ENCODE results near the gene PSAPL1.

Gene PSAPL1, protein sequence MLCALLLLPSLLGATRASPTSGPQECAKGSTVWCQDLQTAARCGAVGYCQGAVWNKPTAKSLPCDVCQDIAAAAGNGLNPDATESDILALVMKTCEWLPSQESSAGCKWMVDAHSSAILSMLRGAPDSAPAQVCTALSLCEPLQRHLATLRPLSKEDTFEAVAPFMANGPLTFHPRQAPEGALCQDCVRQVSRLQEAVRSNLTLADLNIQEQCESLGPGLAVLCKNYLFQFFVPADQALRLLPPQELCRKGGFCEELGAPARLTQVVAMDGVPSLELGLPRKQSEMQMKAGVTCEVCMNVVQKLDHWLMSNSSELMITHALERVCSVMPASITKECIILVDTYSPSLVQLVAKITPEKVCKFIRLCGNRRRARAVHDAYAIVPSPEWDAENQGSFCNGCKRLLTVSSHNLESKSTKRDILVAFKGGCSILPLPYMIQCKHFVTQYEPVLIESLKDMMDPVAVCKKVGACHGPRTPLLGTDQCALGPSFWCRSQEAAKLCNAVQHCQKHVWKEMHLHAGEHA

DNA sequence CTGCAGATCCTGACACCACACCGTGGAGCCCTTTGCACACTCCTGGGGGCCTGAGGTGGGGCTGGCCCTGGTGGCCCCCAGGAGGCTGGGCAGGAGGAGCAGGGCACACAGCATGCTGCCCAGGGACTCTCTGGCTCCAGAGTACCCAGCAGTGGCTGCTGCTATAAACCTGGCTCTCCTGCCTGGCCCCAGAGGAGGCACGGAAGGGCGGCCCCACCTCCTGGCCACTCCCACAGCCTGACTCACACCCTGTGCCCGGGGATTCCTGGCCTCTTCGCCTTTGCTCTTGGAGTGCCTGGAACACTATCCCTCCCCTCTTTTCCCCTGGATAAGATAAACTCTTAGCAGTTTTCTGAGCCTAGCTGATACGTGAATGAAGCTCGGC lies at the start of gene PSAPL1:
TSS of gene PSAPL1 (minus strand) at position 165 of the 385 bp plus-strand sequence. CDS start at position 114, 51 bp downstream.
- no peak for DNase-seq

DNA sequence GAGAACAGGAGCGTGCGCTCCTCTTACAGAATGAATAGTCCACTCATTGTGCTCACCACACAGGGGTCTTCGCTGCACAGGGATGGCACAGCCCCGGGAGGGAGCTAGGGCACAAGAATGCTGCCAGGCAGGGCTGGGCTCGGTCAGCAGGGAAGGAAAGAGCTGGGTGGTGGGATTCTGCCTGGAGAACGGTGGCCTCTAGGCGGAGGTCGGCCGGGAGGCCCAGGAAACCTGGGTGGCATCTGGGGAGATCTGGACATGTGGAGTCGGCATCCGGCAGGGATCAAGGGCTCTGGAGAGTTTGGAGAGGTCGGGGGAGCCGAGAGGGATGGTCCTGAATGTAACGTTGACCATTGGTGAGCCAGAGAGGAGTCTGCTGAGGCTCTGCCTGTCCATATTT lies 46.5 kb upstream of the PSAPL1 start:
- DNase-seq = no peak

DNA sequence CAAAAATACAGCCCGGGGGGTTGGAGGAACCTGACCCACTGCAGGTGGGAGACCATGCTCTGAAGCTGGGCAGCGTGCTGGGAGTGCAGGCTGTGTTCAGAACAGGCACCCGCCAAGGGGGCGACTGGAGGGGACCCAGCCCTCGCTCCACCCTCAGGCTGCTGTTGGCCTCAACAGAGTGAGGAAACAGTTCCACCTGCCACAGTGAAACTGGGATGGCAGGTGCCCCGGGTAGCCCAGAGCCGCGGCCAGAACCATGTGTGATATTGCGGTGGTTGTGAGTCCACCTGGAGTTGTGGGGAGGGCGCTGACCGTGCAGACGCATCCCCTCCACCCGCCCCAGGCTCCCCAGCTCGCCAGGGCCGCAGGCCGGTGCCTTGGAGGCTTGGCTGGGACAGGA lies 45.7 kb upstream of the PSAPL1 start:
- DNase-seq = no peak

DNA sequence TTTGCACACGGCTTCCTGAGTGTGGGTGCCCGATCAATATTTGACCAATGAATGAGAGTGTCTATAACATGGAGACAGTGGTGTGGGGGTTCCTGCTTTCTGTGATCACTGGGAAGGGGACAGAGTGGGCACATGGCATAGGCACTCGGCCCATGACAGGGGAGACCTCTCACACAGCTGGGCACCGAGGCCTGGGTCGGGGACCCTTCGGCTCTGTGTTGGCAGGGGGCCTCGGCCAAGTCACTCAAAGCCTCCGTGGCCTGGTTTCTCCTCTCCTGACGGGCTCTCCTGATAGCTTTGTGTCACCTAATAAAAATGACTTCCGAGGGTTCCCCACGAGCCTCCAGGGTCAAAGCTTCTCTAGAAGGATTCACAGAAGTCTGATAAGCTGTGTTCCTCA lies 43.9 kb upstream of the PSAPL1 start:
- DNase-seq = no peak

DNA sequence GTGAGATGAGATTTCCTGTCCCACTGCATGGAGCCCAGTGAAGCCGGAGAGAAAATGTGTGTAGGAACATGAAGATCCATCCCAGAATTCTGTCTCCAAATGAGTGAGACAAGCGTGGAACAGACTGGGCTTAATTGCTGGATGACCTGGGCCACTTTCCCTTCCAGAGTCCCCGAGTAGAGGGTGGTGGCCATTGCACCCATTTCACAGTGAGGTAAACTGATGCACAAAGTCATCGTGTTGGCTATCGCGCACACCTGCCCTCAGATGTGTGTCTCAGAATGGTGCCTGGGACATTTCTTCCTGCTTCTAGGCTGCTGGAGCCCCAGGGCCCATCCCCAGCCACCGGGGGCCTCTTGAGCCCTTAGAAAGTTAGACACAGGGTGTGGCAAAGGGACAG lies 43.0 kb upstream of the PSAPL1 start:
- DNase-seq = no peak

DNA sequence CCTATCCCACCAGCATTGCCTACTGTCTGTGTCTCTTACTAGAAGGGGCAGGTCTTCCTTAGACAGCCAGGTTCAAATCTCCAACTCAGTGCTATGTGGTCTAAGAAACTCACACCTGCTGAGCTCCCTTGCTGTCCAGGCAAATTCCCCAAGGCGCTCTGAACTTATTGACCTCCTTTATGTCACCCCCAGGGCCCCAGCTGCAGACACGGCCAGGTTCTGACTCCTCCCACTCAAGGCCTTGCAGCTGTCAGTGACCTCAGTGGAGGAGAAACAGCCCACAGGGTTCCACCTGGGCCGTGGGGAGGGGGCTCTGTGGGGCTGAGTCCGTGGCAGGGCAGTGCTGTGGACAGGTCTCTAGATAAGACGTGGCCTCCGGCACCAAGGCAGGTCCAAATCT lies 42.1 kb upstream of the PSAPL1 start:
- no peak for DNase-seq

DNA sequence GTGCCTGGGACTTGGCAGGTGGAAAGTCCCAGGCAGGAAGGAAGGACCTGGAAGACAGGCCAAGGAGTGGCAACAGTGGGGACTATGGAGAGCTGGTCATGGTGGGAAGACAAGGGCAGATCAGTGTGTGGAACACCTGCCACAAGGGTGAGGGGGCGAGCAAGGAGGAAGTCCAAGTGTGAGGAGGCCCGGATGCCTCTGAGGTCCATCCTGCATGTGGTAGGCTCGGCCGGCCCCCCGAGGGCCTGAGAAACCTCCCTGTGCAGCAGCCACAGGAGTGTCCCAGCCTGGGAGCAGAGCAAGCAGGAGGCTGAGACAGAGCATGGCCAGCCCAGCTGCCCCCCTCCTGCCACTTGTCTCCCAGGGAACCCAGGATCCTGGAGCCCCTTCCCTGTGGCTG lies 40.5 kb upstream of the PSAPL1 start:
- DNase-seq = no peak

DNA sequence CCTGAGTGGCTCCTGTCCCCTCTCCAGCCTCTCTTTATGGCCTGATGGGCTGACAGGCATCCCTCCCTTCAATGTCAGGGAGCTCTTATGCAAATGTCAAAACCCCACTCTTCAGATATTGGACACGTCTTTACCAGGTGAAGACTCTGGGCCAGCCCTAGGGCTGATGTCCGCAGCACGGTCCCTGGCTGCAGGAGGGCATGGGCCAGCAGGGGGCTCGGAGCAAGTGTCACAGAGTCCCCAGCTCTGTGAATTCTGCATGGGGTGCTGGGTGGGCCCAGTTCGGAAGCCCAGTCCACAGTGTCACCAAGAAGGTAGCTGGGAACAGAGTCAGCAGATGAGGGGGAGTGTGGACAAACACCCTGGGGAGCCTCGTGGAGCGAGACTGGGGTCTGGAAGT lies 39.6 kb upstream of the PSAPL1 start:
- no peak for DNase-seq

DNA sequence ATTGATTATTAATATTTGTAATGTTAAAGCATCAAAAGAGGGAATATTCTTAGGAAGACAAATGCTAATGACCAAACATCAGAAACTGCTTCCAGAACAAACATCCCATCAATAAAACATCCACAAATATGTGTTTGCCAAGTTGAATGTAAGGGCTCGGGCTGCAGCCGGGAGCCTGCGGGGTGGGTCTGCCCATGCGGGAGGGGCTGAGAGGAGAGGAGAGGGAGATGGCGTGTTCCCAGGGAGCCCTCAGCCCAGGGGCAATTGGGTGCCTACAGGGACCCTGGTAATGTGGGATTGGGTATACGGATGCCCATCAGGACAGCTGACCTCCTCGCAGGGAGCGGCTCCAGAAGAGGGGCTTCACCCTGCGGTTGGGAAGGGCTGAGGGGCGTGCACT lies 38.4 kb upstream of the PSAPL1 start:
- DNase-seq = no peak

DNA sequence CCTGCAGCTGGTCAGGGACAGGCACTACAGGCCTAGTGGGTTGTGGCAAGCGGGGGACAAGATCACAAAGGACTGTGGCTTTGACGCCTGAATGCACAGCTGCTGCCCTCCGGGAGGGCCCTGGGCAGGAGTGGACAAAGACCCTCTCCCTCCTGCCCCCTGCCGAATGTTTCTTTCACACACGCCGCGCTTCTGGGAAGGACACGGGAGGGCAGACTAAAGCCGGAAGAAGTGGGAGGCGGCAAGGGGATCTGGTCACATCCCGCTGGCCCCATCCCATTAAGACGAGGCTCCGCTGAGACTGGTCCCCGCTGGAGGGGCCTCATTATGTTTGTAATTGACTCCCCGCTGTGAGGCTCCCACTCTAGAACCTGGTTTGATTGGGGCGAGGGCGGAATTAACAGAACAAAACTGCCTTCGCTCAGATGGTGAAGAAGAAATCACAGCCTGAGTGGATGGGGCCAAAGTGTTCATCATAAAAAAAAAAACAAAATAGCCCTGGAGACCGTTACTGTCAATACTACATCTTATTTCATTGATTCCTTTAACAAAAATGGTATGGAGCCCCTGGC lies 37.8 kb upstream of the PSAPL1 start:
- no peak for DNase-seq

DNA sequence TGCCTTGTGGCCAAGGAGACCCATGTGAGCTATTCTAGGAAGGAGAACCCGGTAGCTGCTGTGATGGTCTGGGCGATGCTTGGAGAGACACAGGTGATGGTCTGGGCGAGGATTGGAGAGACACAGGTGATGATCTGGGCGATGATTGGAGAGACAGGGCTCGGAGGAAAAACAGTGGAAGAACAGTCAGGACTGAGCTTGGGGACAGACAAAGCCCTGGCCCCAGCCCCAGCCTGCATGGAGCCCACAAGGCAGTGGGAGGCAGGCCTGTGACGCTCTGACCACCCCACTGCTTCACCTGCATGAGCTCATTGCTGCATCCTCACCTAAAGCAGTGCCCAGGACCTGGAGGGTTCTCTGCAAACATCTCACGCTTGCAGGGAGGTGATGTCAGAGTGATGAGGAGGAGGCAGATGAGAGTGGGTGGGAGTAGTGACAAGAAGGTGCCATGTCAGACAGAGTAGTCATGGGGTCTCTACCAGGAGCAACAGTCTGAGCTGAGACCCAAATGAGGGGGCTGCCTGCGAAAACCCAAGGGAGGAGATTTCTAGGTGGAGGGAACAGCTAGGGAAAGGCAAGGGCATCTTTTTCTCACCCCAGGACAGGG lies 35.9 kb upstream of the PSAPL1 start:
- DNase-seq = no peak

DNA sequence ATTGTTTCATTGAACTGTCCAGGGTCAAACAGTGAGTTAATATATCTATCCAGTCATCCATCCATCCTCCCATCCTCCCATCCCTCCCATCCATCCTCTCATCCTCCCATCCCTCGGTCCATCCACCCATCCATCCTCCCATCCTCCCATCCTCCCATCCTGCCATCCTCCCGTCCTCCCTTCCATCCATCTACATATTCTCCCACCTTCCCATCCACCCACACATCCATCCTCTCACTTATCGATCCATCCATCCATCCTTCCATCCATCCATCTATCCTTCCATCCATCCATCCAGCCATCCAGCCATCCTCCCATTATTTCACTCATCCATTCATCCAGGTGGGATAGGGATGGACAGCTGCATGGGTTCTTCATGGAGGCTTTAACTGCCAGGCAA lies 35.4 kb upstream of the PSAPL1 start:
- no peak for DNase-seq

DNA sequence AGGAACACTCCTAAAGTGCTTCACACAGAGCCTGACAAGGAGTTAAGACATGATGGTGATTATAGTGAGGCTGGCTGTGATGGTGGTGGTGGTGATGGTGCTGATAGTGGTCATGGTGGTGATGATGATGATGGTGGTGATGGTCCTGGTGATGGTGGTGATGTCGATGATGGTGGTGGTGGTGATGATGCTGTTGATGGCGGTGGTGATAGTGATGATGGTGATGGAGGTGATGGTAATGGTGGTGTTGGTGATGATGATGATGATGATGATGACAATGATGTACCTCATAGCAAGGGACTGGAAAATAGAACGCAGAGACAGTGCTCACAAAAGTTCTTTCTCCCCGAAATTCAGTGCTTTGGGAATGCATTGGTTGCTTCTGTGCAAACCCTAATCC lies 34.3 kb upstream of the PSAPL1 start:
- DNase-seq = no peak

DNA sequence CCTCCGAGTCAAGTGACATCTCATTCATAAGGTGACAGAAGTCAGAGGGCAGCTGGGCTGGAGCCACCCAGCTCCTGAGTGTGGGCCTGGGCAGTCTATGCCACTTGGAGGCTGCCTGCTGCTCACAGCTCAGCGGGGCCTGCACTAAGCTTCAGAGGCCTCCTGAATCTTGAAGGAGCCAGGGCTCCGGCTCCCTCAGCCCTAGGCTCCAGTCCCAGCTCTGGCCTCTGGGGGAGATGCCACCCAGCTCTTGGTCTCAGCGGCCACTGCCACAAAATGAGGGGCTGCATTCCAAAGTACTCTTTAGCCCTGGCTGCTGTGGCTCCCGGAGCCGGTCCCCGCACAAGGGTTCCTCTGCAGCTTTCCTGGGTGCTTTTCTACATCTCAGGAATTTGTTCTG lies 32.7 kb upstream of the PSAPL1 start:
- no peak for DNase-seq

DNA sequence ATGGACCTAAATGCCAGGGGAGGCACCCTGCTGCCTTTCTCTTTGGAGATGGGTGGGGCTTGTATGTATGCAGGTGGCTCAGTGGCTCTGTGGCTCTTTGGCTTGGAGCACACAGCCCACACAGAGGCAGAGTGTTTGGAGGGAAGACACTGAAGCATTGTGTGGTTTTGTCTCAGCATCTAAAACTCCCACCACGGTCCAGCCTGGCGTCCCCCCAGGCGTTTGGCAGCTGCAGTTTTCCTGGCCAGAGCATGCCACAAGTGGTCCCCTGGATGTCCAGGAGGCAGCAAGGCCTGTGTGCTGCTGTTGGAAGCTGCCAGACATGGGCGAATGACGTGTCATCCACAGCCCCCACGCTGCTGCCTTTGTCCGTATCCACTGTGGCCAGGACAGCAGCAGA lies 32.2 kb upstream of the PSAPL1 start:
- DNase-seq = no peak

DNA sequence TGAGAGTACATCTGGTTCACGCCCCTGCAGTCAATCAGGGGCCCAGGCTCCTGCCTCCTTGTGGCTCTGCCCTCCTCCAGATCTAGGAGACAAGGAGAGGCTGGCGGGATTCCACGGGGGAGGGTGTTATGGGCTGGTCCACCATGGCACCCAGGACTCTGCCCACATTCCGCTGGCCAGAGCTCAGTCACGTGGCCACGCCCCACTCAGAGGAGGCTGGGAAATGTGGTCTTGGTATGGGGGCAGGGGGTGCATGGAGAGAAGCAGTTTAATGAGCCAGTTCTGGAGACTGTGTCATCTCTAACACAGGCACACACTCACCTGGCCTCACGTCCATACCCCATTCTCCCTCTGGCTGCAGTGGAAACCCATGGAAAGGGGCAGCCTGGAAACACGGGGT lies 31.5 kb upstream of the PSAPL1 start:
- DNase-seq = no peak

DNA sequence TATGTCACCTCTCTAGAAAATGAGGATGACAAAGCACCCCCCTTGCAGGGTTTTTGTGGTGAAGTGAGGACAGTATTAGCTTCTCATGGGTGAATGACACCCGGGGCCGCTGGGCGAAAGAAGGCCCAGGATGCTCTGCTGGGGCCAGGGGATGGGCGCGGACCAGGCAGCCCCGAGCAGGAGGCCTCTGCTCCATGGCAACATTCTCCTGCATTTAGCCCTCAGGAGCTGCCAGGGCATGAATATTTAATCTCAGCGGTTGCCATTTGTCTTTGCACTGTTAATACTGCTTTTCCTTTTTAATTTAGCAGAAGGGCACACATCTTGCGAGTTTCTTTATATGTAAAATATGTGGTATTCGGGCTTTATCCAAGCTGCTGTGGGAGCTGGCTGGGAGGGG lies 30.3 kb upstream of the PSAPL1 start:
- no peak for DNase-seq

DNA sequence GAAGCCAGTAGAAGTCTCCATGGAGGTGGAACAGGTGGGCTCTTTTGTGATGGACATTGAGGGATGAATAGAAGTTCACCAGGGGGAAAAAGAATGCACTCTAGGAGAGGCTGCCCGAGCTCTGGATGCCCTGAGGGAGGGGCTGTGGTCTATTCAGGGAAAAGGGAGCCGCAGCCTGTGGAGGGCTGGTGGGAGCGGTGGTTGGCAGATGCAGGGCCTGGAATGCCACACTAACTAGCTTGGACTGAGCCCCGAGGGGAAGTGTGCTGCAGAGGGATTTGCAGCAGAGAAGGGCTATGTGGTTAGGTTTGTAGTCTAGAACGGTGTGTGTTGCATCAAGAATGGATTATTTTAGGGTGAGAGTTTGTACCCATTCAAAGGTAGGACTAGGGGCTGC lies 29.5 kb upstream of the PSAPL1 start:
- DNase-seq = no peak

DNA sequence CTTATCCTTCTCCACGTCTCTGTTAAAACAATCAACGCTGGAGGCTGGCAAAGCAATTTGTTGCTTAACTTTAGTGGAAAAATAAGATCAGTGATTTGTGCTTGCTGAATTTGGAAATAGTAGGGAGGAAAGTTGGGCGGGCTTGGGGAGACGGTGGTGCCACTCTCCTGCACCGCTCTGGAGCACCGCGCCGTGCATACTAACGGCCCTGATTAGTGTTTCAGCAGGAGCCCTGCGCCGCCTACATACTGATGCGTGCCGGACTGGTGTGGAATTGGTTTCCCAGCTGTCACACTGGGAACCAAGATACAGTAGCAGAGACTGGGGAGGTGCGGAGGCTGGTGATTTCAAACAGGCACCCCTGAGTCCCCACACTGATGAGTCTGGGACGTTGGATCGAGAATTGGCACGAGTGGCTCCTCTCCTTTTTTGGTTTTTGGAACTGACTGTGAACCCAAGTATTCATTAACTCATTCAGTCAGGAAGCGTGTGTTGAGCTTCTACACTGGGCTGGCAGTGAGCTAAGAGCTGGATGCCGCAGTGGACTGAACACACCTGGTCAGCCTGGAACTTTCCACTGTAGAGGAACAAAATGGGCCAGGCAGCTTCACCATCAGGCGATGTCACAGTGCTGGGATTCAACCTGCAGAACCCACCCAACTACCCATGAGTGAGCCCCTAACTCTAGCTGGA lies 29.0 kb upstream of the PSAPL1 start:
- no peak for DNase-seq

DNA sequence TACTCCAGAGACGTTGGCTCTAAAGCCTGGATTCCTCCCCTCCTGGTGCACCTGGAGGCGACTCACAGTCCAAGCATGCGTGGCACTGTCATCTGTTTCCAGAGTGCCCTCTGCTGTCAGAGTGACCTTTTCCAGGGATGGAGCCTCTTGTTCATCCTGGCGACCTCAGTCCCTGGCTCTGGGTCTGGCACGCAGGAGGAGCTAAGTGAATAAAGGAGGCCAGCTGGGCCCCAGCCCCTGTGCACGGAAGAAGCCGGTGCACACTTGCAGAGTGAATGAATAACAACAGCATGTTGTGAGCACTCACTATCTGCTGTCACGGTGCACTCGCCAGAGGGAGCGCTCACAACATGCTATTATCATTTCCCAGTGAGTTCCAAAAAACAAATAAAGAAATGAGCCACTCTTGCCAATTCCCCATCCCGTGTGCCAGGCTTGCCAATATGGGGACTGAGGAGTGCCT lies 27.8 kb upstream of the PSAPL1 start:
- no peak for DNase-seq

DNA sequence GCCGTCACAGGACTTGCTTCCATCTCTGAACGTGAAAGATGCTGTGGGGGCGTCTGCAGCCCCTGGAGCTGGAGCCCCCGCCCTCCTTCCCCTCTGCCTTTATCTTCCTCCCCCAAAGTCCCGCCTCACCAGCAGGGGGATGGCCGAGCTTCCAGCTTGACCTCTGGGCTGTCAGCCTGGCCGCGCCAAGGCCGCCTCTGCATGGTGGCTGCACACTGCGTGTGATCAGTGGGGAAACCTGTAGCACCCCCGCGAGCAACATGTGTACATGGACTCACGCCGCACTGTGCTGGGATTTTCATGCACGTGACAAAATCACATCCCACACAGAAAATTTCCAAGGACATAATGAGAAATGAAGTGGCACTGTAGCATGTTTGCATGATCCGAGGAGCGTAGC lies 26.5 kb upstream of the PSAPL1 start:
- DNase-seq = no peak

DNA sequence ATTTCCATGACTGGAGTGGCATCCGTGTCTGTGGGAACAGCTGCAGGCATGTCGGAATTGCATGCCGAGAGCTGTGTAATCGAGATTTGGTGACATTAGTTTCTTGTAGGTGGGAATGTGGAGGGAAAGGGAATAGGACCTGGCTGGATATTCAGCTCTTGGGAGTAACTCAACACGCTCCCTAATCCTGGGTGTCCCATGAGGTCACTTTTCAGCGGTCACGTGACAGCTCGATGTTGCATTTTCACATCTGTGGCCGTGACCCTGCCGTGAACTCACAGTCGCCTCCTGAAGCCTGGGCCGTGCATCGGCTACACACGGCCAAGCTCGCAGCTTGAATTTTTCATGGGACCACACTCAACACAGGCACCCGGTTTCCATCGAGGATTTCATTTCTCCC lies 25.8 kb upstream of the PSAPL1 start:
- DNase-seq = no peak

DNA sequence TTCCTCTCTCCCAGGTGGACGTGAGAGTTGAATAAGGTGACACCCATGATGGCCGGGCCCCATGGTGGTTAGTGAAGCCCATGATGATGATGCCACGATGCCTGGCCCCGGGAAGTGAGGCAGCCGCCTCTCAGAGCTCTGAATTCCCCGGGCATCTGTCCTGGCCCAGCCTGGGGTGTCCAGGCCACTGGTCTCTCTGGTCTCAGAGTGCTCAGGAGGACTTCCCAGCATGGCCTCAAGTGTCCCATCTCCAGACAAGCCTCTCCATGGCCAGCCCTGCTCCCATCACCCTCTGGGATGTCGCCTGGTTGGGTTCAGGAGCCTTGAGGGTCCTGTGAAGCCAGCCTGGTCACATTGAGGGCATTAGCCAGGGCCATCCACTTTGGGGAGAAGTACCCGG lies 24.7 kb upstream of the PSAPL1 start:
- no peak for DNase-seq

DNA sequence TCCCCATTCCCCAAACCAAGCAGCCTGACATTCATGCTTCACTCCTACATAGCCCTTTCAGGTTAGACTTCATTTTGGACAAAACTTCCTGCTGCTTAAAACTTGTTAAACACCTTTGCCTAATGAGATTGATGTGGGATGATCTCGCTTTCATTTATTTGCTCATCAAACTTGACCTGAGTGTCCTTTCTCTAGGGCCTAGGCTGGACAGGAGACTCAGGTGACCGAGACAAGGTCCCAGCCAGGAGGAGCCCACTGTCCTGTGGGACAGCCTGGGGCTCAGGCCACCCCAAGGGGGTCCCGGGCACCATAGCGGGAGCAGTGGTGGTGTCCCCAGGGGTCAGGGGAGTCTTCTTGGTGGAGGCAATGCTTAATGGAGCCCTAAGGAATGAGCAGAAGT lies 23.7 kb upstream of the PSAPL1 start:
- DNase-seq = no peak

Measured in NK-92 treated with Interleukin-12 subunit alpha and Interleukin-12 subunit beta, amount 100 ng/mL, for 24 hours (cell line).